HG03469 (cell line): ENCODE data around the gene MKLN1.
"Not testable (repeated sequence)": the region's sequence is repeated elsewhere in the genome, so short reads cannot be mapped to it uniquely, and the experiment has no call there.

Experiments used
- ATAC-seq: cut with Tn5 transposase; IDR thresholded peaks from one replicate; pipeline ENCODE4 v1.9.1; 2021; ENCODE audit warnings: mild to moderate bottlenecking, moderate library complexity, moderate number of reproducible peaks; ENCODE audit not compliant: unreplicated experiment

MKLN1 gene

GRCh38 chr7:131388126-131388525 lies 60.5 kb downstream of the MKLN1 start:
- ATAC-seq, result no peak

- ATAC-seq, result no peak
Observed at GRCh38 chr7:131390275-131390674, 62.6 kb downstream of the MKLN1 start.

GRCh38 chr7:131391145-131391544 lies 63.5 kb downstream of the MKLN1 start:
- ATAC-seq, result no peak

- ATAC-seq, result no peak
Observed at GRCh38 chr7:131400681-131401176, 73.1 kb downstream of the MKLN1 start.

GRCh38 chr7:131401194-131401593 lies 73.5 kb downstream of the MKLN1 start:
- no peak for ATAC-seq

GRCh38 chr7:131403322-131403721 lies 75.6 kb downstream of the MKLN1 start:
- no peak for ATAC-seq

GRCh38 chr7:131404226-131404911 lies 76.7 kb downstream of the MKLN1 start:
- ATAC-seq, result no peak

- no peak for ATAC-seq
Observed at GRCh38 chr7:131409129-131409766, 81.6 kb downstream of the MKLN1 start.

GRCh38 chr7:131412031-131412430 lies 84.4 kb downstream of the MKLN1 start:
- ATAC-seq, result no peak

GRCh38 chr7:131413711-131414110 lies 86.0 kb downstream of the MKLN1 start:
- ATAC-seq, result no peak

GRCh38 chr7:131424219-131424822 lies 96.6 kb downstream of the MKLN1 start:
- ATAC-seq, result no peak

- ATAC-seq, result no peak
Observed at GRCh38 chr7:131425992-131426391, 98.3 kb downstream of the MKLN1 start.

- not testable (repeated sequence) for ATAC-seq
Observed at GRCh38 chr7:131430826-131431225, 103.2 kb downstream of the MKLN1 start.

GRCh38 chr7:131431289-131431688 lies 103.6 kb downstream of the MKLN1 start:
- no peak for ATAC-seq

- no peak for ATAC-seq
Observed at GRCh38 chr7:131431756-131432155, 104.1 kb downstream of the MKLN1 start.

GRCh38 chr7:131436384-131436783 lies 108.7 kb downstream of the MKLN1 start:
- ATAC-seq, result no peak

- ATAC-seq, result no peak
Observed at GRCh38 chr7:131438969-131439368, 111.3 kb downstream of the MKLN1 start.

GRCh38 chr7:131443496-131443895 lies 115.8 kb downstream of the MKLN1 start:
- ATAC-seq, result no peak

- no peak for ATAC-seq
Observed at GRCh38 chr7:131444683-131445082, 117.0 kb downstream of the MKLN1 start.

GRCh38 chr7:131449373-131449902 lies 121.8 kb downstream of the MKLN1 start:
- no peak for ATAC-seq

- no peak for ATAC-seq
Observed at GRCh38 chr7:131454498-131454897, 126.8 kb downstream of the MKLN1 start.

- ATAC-seq, result no peak
Observed at GRCh38 chr7:131455001-131455400, 127.3 kb downstream of the MKLN1 start.
